ENCODE measurements around the gene KLK12. TPM values are rescaled to one million over a fixed set of nuclear protein-coding genes. Genes with fewer than 3 reads are reported as not detected.

Gene KLK12
- total and polyA plus RNA-seq, 2 of the 13 experiments (the other 11 are each of a cell fraction or from before 2014, with no cell fraction given), result not detected

DNA sequence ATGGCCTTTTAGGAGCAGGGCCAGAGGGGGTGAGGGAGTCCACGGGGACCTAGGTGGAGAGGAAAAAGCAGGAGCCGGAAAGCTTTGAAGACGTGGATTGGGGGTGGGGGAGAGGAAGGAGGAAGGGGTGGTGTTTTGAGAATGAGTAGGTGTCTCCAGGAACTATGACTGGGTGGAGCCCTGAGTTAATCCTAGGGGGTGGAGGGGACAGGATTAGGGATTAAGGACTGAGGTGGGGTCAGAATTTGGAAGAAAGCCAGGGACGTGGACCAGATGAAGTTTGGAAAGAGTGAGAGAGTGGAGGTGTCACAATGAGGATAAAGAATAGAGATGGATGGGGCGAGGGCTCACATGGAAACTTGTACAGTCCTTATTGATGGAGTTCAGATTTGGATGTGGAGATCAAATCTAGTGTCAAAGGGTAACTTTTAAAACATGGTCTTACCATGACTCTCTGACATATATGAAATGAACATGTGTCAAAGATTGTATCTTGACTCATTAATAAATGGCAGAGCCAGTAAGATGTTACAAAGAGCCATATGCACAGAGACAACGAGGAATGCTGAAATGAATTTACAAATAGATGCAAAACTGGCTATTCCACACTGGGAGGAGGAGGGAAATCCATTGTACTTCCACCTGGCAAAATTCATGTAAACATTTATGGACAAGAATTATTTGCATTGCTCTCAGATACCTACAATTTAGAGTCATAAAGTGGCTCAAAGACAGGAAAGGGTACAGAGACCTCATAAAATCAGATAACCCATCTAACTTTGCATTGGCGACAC lies 31.8 kb upstream of the KLK12 start:
- FAIRE-seq (no peak), ATAC-seq (no peak), DNase-seq (ENCODE audit: low spot score) (no peak)
- ChIA-PET CTCF (ENCODE audit: low intra/inter-chr PET ratio, low total read pairs) (no interaction called here), POLR2A (no interaction called here)
- 26% methylated on average over 7 of the region's 7 CpGs for WGBS (ENCODE audit: low lambda C conversion rate)
- no peak overlapping the region for H3K4me2 ChIP-seq (ENCODE audit: low read depth, low read length)
- in situ Hi-C loops (cut with HindIII; ENCODE audit: extremely low pct_ligation_motif_present, low pct_unique_long_range_greater_than_20kb) (no loop called here), intact Hi-C loops (cut with micrococcal nuclease; ENCODE audit: unreplicated experiment) (no loop called here)
- no peak overlapping the region for H3K9ac ChIP-seq (ENCODE audit: insufficient read depth, low read depth, low read length)
- H3K27ac ChIP-seq (ENCODE audit: extremely low read length, insufficient read depth, low read length), result no peak overlapping the region
- H3K9me3 ChIP-seq (ENCODE audit: low read length), result no peaks in the 10 kb centered on the region
- no peaks in the 10 kb centered on the region for H3K79me2 ChIP-seq (ENCODE audit: insufficient read depth, low read length)
- no peak for TF ChIP-seq YEATS2 (CRISPR knock-in tag; IDR thresholded peaks at IDR 0.05; ENCODE audit: borderline replicate concordance)
- TF ChIP-seq ZNF660 (CRISPR knock-in tag; IDR thresholded peaks at IDR 0.05; ENCODE audit: borderline replicate concordance, low read depth), result no peak
- no peak for TF ChIP-seq HDAC6 (IDR thresholded peaks at IDR 0.05; ENCODE audit: low read depth, low read length)
- no peak for TF ChIP-seq SUZ12 (IDR thresholded peaks at IDR 0.05; ENCODE audit: low read depth, low read length)
- no peak for TF ChIP-seq ZNF326 (CRISPR knock-in tag; IDR thresholded peaks at IDR 0.05; ENCODE audit: borderline replicate concordance)
- TF ChIP-seq ZNF343 (CRISPR knock-in tag; IDR thresholded peaks at IDR 0.05), result no peak
- TF ChIP-seq MTF2 (CRISPR knock-in tag; IDR thresholded peaks at IDR 0.05; ENCODE audit: borderline replicate concordance), result no peak
- TF ChIP-seq MEIS1 (CRISPR knock-in tag; IDR thresholded peaks at IDR 0.05; ENCODE audit: borderline replicate concordance), result no peak
- TF ChIP-seq, protein P1, sequence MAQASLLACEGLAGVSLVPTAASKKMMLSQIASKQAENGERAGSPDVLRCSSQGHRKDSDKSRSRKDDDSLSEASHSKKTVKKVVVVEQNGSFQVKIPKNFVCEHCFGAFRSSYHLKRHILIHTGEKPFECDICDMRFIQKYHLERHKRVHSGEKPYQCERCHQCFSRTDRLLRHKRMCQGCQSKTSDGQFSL (CRISPR knock-in tag; IDR thresholded peaks at IDR 0.05), result no peak
- TF ChIP-seq, protein P2, sequence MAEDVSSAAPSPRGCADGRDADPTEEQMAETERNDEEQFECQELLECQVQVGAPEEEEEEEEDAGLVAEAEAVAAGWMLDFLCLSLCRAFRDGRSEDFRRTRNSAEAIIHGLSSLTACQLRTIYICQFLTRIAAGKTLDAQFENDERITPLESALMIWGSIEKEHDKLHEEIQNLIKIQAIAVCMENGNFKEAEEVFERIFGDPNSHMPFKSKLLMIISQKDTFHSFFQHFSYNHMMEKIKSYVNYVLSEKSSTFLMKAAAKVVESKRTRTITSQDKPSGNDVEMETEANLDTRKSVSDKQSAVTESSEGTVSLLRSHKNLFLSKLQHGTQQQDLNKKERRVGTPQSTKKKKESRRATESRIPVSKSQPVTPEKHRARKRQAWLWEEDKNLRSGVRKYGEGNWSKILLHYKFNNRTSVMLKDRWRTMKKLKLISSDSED (CRISPR knock-in tag; IDR thresholded peaks at IDR 0.05), result no peak
- TF ChIP-seq, protein P3, sequence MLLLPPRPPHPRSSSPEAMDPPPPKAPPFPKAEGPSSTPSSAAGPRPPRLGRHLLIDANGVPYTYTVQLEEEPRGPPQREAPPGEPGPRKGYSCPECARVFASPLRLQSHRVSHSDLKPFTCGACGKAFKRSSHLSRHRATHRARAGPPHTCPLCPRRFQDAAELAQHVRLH (CRISPR knock-in tag; IDR thresholded peaks at IDR 0.05; ENCODE audit: borderline replicate concordance, low read depth), result no peak
- no peak overlapping the region for H2AFZ ChIP-seq (ENCODE audit: low read length)
- H3K27me3 ChIP-seq (ENCODE audit: control insufficient read depth in 1 of 2, insufficient read depth in 2 of 2, low read length in 2 of 2), result peaks cover 0 to 3% of the 10 kb centered on the region in 2 experiments; a peak in 2 of 5 replicates
- H3K4me3 ChIP-seq (replicated peaks in 1 of 3; ENCODE audit: insufficient read depth in 1 of 3, low read depth in 2 of 3, low read length in 3 of 3), result no peak overlapping the region
- no peaks in the 10 kb centered on the region for H3K4me1 ChIP-seq (ENCODE audit: insufficient read depth, low read length)
- BruUV-seq (replicated peaks), result no TSS peak
- H4K20me1 ChIP-seq (ENCODE audit: insufficient read depth, low read length), result no peaks in the 10 kb centered on the region
- no peaks in the 10 kb centered on the region for H3K36me3 ChIP-seq (replicated peaks in 1 of 2; ENCODE audit: control insufficient read depth in 1 of 2, insufficient read depth in 2 of 2, low read length in 2 of 2)

All from HepG2 (cell line).